Measurements from ENCODE around the gene VWA3B.
"Not testable (repeated sequence)": the region's sequence is repeated elsewhere in the genome, so short reads cannot be mapped to it uniquely, and the experiment has no call there.

The VWA3B gene

DNA sequence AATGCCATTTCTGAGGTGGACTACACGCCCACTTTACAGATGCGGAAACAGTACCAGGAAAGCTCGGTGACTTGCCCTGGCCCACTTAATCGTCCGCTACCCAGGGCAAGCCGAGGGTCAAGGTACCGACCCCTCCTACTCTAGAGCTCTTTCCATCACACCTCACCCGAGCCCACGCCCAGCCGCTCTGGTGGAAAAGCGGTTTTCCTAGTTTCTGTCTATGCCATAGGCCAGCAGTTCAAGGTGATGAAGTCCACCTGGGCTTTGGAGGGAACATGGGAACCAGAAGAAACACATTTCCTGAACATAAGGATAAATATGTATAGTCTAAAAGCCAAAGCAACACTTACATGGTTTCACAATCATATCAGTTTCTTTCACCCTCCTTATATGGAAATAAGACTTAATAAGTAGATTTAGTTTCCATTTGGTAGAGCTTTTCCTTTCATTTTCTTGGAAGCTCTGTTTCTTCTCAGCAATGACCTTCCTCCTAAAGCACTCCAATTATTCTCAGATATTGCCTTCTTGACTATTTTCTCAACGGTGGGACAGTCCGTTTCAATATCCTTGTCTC is 567 bp downstream of the VWA3B start:
- no peak for DNase-seq

DNA sequence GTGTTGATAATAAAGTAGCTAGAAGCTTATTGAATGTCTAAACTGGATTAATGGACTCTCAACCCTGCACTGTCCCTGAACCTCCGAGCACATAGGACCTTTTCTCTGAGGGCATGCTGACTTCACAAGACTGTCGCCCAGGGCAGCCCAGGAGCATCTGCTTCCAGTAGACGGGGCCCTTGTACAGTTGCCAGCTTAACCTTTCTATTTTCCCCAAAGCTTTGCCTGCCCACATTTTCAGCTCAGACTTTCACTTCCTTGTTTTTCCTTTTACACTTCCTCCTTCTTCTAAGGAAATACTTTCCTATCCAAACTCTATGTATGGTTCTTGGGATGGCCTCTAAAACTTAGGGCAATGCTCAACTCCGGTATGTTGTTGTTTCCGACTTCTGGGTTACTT is 1.3 kb downstream of the VWA3B start:
- DNase-seq: no peak

- no peak for DNase-seq
Observed at GRCh38 chr2:98089941-98090340, 3.0 kb downstream of the VWA3B start.

GRCh38 chr2:98090951-98091350 is 4.0 kb downstream of the VWA3B start:
- DNase-seq: no peak

DNA sequence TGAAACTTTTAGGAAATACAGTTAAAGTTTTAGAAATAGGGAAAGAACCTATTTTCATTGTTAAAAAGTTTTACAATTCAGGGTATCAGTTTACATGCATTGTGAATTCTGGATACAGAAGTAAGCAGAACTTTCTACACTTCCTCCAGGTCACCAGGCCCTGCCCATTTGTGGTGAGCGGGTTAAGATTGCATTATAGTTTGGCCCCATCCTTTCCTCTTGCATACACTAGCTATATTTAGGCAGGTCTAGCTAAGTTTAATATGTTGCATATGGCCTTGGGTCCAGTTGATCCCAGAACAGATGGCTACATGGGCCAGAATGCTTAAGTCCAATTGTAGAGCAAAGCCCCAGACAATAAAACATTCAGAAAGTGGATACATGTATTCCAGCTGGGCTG is 4.8 kb downstream of the VWA3B start:
- DNase-seq: no peak

GRCh38 chr2:98093146-98093545 is 6.2 kb downstream of the VWA3B start:
- no peak for DNase-seq

DNA sequence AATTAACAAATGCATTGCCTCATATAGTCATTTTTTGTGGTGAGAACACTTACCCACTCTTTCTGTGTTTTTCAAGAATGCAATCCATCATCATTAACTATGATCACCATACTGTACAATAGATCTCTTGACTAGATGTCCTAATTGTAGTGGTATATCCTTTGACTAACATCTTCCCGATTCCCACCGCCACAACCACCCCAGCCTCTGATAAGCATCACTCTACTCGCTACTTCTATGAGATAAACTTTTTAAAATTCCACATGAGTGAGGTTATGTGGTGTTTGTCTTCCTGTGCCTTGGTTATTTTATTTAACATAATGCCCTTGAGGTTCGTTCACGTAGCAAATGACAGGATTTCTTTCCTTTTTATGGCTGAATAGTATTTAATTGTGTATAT is 6.6 kb downstream of the VWA3B start:
- DNase-seq: no peak

GRCh38 chr2:98099939-98100743 is 13.2 kb downstream of the VWA3B start:
- no peak for DNase-seq

- not testable (repeated sequence) for DNase-seq
Observed at GRCh38 chr2:98102315-98102714, 15.3 kb downstream of the VWA3B start.

DNA sequence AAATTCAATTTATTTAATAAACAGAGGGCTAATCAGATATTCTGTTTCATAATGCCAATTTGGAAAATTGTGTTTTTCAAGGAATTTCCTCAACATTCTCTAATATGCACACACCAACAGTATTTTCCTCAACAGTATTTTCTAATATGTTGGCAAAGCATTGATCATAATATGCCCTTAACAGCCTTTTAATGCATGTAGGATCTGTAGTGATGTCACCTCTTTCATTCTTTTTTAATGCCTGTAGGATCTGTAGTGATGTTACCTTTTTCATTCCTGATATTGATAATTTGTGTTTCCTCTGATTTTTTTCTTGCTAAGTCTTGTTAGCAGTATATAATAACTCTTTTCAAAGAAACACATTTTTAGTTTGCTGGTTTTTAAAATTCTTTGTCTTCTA is 15.9 kb downstream of the VWA3B start:
- no peak for DNase-seq

- no peak for DNase-seq
Observed at GRCh38 chr2:98108110-98108509, 21.1 kb downstream of the VWA3B start.

DNA sequence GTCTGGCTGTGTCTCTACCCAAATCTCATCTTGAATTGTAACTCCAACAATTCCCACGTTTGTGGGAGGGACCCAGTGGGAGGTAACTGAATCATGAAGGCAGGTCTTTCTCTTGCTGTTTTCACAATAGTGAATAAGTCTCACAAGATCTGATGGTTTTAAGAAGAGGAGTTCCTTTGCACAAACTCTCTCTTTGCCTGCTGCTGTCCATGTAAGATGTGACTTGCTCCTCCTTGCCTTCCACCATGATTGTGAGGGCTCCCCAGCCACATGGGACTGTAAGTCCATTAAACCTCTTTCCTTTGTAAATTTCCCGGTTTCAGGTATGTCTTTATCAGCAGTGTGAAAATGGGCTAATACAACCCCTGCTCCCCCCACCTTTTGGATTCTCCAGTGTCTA is 23.8 kb downstream of the VWA3B start:
- no peak for DNase-seq

DNA sequence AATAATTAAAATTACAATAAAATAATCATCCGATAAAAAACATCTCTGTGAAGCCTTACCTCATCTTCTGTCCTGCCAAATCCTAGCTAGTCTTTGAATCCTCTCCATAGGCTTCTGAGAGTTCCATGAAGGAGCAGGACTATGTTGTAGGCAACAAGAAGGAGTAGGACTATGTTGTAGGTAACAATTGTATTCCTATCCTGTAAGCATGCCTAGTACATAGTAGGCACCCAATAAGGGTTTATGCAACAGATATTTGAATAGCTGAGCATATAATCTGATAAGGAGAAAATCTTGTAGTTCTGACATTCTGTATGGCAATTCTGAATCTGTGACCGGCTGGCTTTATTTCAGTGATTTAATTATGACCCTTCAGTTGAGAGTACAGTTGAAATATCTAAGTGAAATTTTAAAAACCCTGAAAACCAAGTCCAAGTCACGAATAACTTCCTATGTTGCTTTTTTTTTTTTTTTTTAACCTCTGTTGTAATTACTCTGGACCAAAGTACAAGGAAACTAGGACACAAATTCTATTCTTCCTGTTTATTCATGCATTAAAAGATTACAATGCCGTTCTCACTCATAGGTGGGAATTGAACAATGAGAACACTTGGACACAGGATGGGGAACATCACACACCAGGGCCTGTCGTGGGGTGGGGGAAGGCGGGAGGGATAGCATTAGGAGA is 27.8 kb downstream of the VWA3B start:
- DNase-seq: no peak

- DNase-seq: no peak
Observed at GRCh38 chr2:98118161-98118560, 31.2 kb downstream of the VWA3B start.

DNA sequence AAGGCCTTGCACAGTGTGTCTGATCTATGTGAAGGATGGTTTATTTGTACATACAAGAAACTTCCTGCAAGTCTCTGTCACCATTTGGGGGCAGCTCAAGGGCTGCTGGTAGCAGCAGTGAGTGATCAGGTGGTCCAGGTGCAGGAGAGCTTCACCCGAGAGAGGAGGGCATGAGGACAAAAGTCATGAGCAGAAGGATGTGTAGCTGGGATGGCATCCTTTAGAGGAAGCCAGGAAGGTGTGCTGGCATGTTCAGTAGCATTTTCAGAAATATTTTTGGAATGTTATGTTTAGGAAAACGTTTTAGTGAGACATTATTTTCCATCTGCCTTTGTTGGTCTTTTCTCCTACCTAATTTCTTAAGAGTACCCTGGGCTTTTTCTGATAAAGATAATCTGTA is 31.9 kb downstream of the VWA3B start:
- DNase-seq: no peak

- DNase-seq: no peak
Observed at GRCh38 chr2:98121149-98121548, 34.2 kb downstream of the VWA3B start.

- no peak for DNase-seq
Observed at GRCh38 chr2:98122524-98122923, 35.6 kb downstream of the VWA3B start.

DNA sequence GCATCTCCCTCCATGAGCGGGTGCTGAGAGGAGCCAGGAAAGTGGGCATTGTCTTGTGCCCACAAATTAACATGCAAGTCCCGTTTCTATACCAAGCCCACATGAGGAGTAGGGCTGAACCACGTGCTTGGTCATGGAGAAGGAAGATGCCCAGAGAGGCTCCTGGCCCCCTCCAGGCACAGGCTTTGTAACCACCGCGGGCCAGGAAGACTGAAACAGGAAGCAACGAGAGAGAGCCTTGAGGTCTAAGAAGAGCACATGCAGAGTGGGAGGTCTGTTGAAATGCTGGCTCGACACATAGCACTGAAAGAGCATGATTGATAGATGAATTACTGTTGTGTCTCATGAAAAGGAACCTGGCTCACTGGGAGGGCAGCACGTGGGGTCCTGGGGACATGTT is 36.3 kb downstream of the VWA3B start:
- no peak for DNase-seq

DNA sequence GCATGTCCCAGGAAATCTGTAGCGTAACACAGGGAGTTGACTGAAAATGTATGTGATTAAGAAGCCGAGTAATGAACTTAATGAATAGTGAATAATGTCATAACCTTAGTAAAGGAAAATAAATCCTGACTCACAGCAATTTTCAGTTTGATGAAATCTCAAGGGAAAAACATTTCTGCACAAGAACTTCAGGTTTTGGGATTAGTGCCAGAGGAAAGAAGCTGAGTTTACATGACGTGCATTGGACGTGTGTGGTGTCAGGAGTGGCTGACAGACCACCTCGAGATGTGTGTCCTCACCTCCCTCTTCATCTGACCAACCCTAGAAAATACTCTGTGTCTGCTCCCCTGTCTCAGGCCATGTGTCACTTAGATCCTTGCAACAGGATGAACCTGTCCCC is 39.1 kb downstream of the VWA3B start:
- no peak for DNase-seq

DNA sequence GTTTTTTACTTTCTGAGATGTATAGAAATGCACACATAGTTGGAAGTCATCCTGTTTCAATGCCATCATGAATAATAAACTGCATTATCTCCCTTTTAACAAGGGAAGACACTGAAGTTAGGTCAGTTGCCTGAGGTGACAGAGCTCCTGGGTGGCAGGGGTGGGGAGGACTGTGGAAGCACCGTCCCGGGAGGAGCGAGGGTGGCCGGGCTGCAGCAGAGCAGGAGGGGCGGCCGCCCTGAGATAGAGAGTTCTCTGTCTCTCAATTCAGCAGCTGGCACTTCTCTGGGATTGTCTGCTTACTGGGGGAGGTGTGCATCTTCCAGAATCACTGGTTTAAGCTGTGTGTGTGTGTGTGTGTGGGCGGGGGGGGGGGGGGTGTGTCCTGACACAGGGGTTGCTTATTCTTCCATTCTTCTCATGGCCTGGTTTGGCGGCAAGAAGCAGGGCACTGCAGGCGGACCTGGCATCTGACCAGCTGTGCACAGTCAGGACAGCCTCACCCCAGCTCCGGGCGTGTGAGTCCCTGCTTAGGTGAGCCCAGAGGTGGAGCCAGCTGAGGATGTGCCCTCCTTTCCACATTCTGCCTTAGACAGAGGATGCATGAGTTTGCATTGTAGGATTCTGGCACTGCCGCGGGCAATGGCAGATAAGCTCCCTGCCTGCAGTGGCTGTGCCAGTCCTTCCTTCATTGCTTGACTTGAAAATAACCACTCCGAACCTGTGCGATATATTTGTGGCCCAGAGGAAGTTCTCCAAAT is 40.4 kb downstream of the VWA3B start:
- no peak for DNase-seq

- no peak for DNase-seq
Observed at GRCh38 chr2:98128556-98129109, 41.7 kb downstream of the VWA3B start.

- not testable (repeated sequence) for DNase-seq
Observed at GRCh38 chr2:98130073-98130472, 43.1 kb downstream of the VWA3B start.
